Lung (tissue), 12 donors: Measurements from ENCODE around the gene C11orf86. TPM values are rescaled to one million over a fixed set of nuclear protein-coding genes. Genes with fewer than 3 reads are reported as not detected.

ENCODE experiments used
- ATAC-seq: fragments of 200-7000 bp; cut with Tn5 transposase; one replicate; pipeline ENCODE4 v1.9.1; 2020; ENCODE audit warnings: moderate number of reproducible peaks; ENCODE audit not compliant: insufficient read depth, low FRiP score
- DNase-seq, 3 donors: peaks; one replicate each; pipeline ENCODE4 v3.0.0-alpha.2; 2013 to 2017
- H3K27ac ChIP-seq, 2 donors: one replicate each; pipeline ENCODE4 v1.5.1; 2013; ENCODE audit warnings: mild to moderate bottlenecking in 2 of 2, moderate library complexity in 2 of 2, control low read depth in 1 of 2, inconsistent platforms in 1 of 2, low read depth in 1 of 2, low read length in 1 of 2
- H3K27me3 ChIP-seq, 3 donors: one replicate each; pipeline ENCODE4 v1.5.1; 2013; ENCODE audit warnings: low read length in 2 of 3; ENCODE audit not compliant: control insufficient read depth in 3 of 3, insufficient read depth in 3 of 3
- H3K36me3 ChIP-seq, 4 donors: one replicate each; pipeline ENCODE4 v1.5.1; 2013; ENCODE audit warnings: low read length in 4 of 4, mild to moderate bottlenecking in 1 of 4, moderate library complexity in 1 of 4; ENCODE audit not compliant: control insufficient read depth in 4 of 4, insufficient read depth in 4 of 4
- H3K4me1 ChIP-seq, 5 donors: one replicate each; pipeline ENCODE4 v1.5.1; 2013; ENCODE audit warnings: low read length in 5 of 5, mild to moderate bottlenecking in 2 of 5, moderate library complexity in 1 of 5; ENCODE audit not compliant: control insufficient read depth in 5 of 5, insufficient read depth in 5 of 5
- H3K4me3 ChIP-seq: one replicate; pipeline ENCODE4 v1.5.1; 2013; ENCODE audit warnings: mild to moderate bottlenecking, control low read depth, moderate library complexity
- H3K9ac ChIP-seq, 2 donors: one replicate each; pipeline ENCODE4 v1.5.1; 2013; ENCODE audit warnings: low read length in 2 of 2, control low read depth in 1 of 2; ENCODE audit not compliant: insufficient read depth in 1 of 2
- H3K9me3 ChIP-seq, 4 donors: one replicate each; pipeline ENCODE4 v1.5.1; 2013; ENCODE audit warnings: low read length in 3 of 4, mild to moderate bottlenecking in 1 of 4, moderate library complexity in 1 of 4; ENCODE audit not compliant: control insufficient read depth in 4 of 4, insufficient read depth in 3 of 4
- CTCF ChIP-seq: IDR thresholded peaks from 2 replicates; pipeline ENCODE4 v1.5.1; 2012; ENCODE audit warnings: mild to moderate bottlenecking; ENCODE audit errors: control extremely low read depth, extremely low read depth
- WGBS, 2 donors: extraction: QIAGEN DNeasy Blood & Tissue Kit; methylation state at CpG; one replicate each; pipeline ENCODE4 v1.1.7; 2013; 5-methylcytosine and 5-hydroxymethylcytosine counted together
- polyA plus RNA-seq, 2 donors: library from polyadenylated mRNA; stranded (reverse); fragments of 200-250 nt; gene quantifications; one replicate each; pipeline ENCODE4 v1.2.1, GENCODE V29; 2013
- total RNA-seq, 2 donors: library from RNA; depleted of rRNA in 1 of 2; stranded (reverse); fragments of >200 nt in 1 of 2; gene quantifications; one replicate each; pipeline ENCODE4 v1.2.1, GENCODE V29; 2014 to 2021
- donor health status: control.
- donor health status: control.
- donor health status: Bipolar disorder and iron deficiency.
- donor health status: healthy.
- donor health status: DM: yes; HTN: yes; CAD: no.

C11orf86 gene
- total and polyA plus RNA-seq, 4 donors = not detected

GRCh38 chr11:66933531-66933930, 41.6 kb upstream of the C11orf86 start:
- H3K27ac ChIP-seq = no peak overlapping the region
- H3K4me3 ChIP-seq = no peak overlapping the region
- ATAC-seq = no peak

DNA sequence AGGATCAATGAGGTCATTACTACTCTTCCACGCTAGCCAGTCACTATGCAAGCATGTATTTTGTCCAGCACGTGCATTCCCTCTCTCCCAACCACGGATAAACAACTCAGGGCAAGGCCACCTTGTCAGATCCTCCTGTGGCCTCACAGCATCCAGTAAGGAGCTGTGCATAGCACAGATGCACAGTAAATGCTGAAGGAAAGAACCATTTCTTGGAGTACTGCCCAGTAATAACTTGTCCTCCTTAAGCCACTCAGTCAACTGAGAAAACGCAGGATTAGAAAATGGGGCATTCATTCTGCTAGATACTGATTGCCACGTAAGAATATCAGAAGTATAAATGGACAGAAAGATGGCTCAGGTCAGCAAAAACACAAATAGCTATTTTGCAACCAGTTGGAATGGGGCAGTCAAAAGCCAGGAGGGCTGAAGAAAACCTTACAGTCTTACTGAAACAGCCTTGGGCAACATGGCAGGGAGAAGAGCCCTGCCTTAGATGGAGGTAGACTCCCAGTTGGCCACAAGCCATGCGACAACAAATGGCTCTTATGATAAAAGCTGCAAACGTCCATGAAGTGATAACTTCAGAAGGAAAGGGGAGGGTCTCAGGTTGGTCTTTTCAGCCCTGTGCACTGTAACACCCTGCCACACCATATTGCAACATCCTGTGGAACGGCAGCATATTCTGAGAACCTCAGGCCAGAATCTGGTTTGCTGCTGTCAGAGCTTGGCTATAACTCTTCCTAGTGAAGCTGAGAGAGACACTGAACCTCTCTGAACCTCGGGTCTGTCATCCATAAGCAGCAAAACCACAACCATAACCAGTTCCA, 39.9 kb upstream of the C11orf86 start:
- Histone ChIP-seq H3K4me3 (no peak overlapping the region), H3K9ac (no peak overlapping the region), H3K36me3 (no peaks in the 10 kb centered on the region), H3K4me1 (no peaks in the 10 kb centered on the region), H3K9me3 (no peaks in the 10 kb centered on the region), H3K27ac (no peak overlapping the region), H3K27me3 (no peaks in the 10 kb centered on the region)
- 67 to 69% methylated on average over 9 of the region's 9 CpGs for WGBS, 2 donors
- no peak for TF ChIP-seq CTCF
- DNase-seq (no peak), ATAC-seq (no peak)

More at GRCh38 chr11:66933531-66933930, 41.6 kb upstream of the C11orf86 start:
- Histone ChIP-seq H3K36me3 (no peaks in the 10 kb centered on the region), H3K9ac (no peak overlapping the region), H3K9me3 (no peaks in the 10 kb centered on the region), H3K27me3 (no peaks in the 10 kb centered on the region), H3K4me1 (no peaks in the 10 kb centered on the region)
- peak in 1 of 3 donors; percentile 25 for DNase-seq
- TF ChIP-seq CTCF = no peak
- WGBS, 2 donors = 87 to 93% methylated on average over 3 of the region's 3 CpGs

- DNase-seq (no peak), ATAC-seq (no peak)
- 60 to 66% methylated on average over 2 of the region's 2 CpGs for WGBS, 2 donors
- no peak overlapping the region for H3K4me3 ChIP-seq
- H3K4me1 ChIP-seq = no peaks in the 10 kb centered on the region
- no peak overlapping the region for H3K9ac ChIP-seq
- H3K27me3 ChIP-seq = no peaks in the 10 kb centered on the region
- no peak for TF ChIP-seq CTCF
- no peak overlapping the region for H3K27ac ChIP-seq
- H3K36me3 ChIP-seq = no peaks in the 10 kb centered on the region
- no peaks in the 10 kb centered on the region for H3K9me3 ChIP-seq
Measured at GRCh38 chr11:66936311-66936711, 38.8 kb upstream of the C11orf86 start.
